Measurements from ENCODE around the gene TPCN1. TPM values are rescaled to one million over a fixed set of nuclear protein-coding genes. Genes with fewer than 3 reads are reported as not detected.

The TPCN1 gene
- total and polyA plus RNA-seq, 2 of the 13 experiments (the other 11 are each of a cell fraction or from before 2014, with no cell fraction given) = 8.0 to 26.8 TPM

GRCh38 chr12:113334786-113335539 is 113.7 kb downstream of the TPCN1 start, which contains the start of gene SLC8B1 (continued):
- no peak for TF ChIP-seq NCOA5 (CRISPR knock-in tag; IDR thresholded peaks at IDR 0.05)
- TF ChIP-seq JUN (CRISPR knock-in tag; IDR thresholded peaks at IDR 0.05) = no peak
- no peak for TF ChIP-seq RBM22 (optimal IDR thresholded peaks at IDR 0.05; ENCODE audit: low read length)
- no peak for TF ChIP-seq SIN3A (IDR thresholded peaks at IDR 0.05; ENCODE audit: borderline replicate concordance, low read depth, low read length)
- no peak for TF ChIP-seq ZNF432 (CRISPR knock-in tag; IDR thresholded peaks at IDR 0.05; ENCODE audit: borderline replicate concordance)
- no peak for TF ChIP-seq MZF1 (CRISPR knock-in tag; IDR thresholded peaks at IDR 0.05; ENCODE audit: borderline replicate concordance)
- TF ChIP-seq ATF5 (CRISPR knock-in tag; IDR thresholded peaks at IDR 0.05; ENCODE audit: low read depth) = no peak
- TF ChIP-seq ZSCAN20 (CRISPR knock-in tag; IDR thresholded peaks at IDR 0.05; ENCODE audit: borderline replicate concordance) = 0 out of 2 replicates have a peak, but pooled peaks have one; percentile 74
- no peak for TF ChIP-seq E2F2 (CRISPR knock-in tag; IDR thresholded peaks at IDR 0.05; ENCODE audit: borderline replicate concordance)
- no peak; the same call in 1 of the 2 replicates for TF ChIP-seq ISX (CRISPR knock-in tag; conservative IDR thresholded peaks at IDR 0.05)
- TF ChIP-seq FOXP1 (IDR thresholded peaks at IDR 0.05) = no peak
- TF ChIP-seq FOXP1 (CRISPR knock-in tag; IDR thresholded peaks at IDR 0.05) = no peak
- no peak for TF ChIP-seq BHLHE40 (IDR thresholded peaks at IDR 0.05; ENCODE audit: low read length)
- no peak for TF ChIP-seq FOXP4 (CRISPR knock-in tag; IDR thresholded peaks at IDR 0.05)
- TF ChIP-seq SOX5 (CRISPR knock-in tag; IDR thresholded peaks at IDR 0.05; ENCODE audit: borderline replicate concordance) = no peak; the same call in 1 of the 2 replicates
- peak; percentile 21; the same call in 1 of the 2 replicates for TF ChIP-seq ZNF567 (CRISPR knock-in tag; IDR thresholded peaks at IDR 0.05; ENCODE audit: borderline replicate concordance)
- TF ChIP-seq ZNF331 (CRISPR knock-in tag; IDR thresholded peaks at IDR 0.05) = 0 out of 2 replicates have a peak, but pooled peaks have one; percentile 53
- no peak for TF ChIP-seq CENPT (CRISPR knock-in tag; IDR thresholded peaks at IDR 0.05; ENCODE audit: low read depth)
- TF ChIP-seq TAF1 (CRISPR knock-in tag; IDR thresholded peaks at IDR 0.05) = peak; percentile 74
- peak; percentile 38; the same call in 1 of the 2 replicates for TF ChIP-seq MXD1 (CRISPR knock-in tag; IDR thresholded peaks at IDR 0.05)
- no peak for TF ChIP-seq ZNF572 (CRISPR knock-in tag; IDR thresholded peaks at IDR 0.05)
- peak; percentile 77 for TF ChIP-seq DZIP1 (CRISPR knock-in tag; IDR thresholded peaks at IDR 0.05)
